ENCODE measurements around the gene NUDT17.

DNA sequence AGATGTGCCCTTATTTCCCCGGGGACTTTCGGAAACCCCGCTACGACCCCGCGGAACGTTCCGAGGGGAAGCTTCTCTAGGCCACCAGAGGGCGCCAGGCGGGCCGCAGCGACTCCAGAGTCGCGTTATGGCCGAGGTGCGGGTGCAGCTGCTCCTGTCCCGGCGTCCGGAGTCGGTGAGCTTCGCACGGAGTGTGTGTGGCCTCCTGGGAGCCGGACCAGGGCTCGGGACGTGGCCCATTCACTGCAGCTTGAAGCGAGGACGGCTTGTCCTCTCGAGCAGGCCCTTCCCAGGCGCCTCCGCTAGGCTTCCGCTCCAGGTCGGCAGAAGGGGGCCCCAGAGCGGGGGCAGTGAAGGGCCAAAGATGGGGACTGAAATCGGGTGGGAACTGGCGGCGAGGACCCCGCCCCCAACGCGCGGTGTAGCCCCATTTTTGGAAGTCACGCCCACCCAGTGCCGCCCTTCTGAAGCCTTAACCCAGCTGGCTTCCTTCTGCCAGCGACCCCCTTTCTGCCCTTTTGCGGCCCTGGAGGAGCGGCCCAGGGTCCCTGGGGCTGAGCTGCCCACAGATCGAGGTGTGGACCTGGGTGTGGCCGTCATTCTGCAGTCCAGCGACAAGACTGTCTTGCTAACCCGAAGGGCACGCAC lies at the start of gene NUDT17:
- peak in 2 of 4 donors; percentile 24 to 42 for TF ChIP-seq POLR2A (IDR thresholded peaks at IDR 0.05)
- TF ChIP-seq, protein P1, sequence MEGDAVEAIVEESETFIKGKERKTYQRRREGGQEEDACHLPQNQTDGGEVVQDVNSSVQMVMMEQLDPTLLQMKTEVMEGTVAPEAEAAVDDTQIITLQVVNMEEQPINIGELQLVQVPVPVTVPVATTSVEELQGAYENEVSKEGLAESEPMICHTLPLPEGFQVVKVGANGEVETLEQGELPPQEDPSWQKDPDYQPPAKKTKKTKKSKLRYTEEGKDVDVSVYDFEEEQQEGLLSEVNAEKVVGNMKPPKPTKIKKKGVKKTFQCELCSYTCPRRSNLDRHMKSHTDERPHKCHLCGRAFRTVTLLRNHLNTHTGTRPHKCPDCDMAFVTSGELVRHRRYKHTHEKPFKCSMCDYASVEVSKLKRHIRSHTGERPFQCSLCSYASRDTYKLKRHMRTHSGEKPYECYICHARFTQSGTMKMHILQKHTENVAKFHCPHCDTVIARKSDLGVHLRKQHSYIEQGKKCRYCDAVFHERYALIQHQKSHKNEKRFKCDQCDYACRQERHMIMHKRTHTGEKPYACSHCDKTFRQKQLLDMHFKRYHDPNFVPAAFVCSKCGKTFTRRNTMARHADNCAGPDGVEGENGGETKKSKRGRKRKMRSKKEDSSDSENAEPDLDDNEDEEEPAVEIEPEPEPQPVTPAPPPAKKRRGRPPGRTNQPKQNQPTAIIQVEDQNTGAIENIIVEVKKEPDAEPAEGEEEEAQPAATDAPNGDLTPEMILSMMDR (IDR thresholded peaks at IDR 0.05), result peak; percentile 84 to 91 (median 88)
- TF ChIP-seq POLR2AphosphoS5 (IDR thresholded peaks at IDR 0.05), result peak in 1 of 2 donors; percentile 25
- TF ChIP-seq EP300 (IDR thresholded peaks at IDR 0.05), result no peak

Measured in upper lobe of left lung (tissue), 4 donors.